ENCODE measurements around the gene TRIM72.

- TF ChIP-seq, protein P1, sequence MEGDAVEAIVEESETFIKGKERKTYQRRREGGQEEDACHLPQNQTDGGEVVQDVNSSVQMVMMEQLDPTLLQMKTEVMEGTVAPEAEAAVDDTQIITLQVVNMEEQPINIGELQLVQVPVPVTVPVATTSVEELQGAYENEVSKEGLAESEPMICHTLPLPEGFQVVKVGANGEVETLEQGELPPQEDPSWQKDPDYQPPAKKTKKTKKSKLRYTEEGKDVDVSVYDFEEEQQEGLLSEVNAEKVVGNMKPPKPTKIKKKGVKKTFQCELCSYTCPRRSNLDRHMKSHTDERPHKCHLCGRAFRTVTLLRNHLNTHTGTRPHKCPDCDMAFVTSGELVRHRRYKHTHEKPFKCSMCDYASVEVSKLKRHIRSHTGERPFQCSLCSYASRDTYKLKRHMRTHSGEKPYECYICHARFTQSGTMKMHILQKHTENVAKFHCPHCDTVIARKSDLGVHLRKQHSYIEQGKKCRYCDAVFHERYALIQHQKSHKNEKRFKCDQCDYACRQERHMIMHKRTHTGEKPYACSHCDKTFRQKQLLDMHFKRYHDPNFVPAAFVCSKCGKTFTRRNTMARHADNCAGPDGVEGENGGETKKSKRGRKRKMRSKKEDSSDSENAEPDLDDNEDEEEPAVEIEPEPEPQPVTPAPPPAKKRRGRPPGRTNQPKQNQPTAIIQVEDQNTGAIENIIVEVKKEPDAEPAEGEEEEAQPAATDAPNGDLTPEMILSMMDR (optimal IDR thresholded peaks at IDR 0.05 in 1 of 3, IDR thresholded peaks at IDR 0.05 in 1 of 3, conservative IDR thresholded peaks at IDR 0.05 in 1 of 3; ENCODE audit: extremely low read depth in 1 of 3, insufficient read depth in 2 of 3, low read length in 3 of 3) = no peak
- no peak for TF ChIP-seq EZH2 (IDR thresholded peaks at IDR 0.05; ENCODE audit: low read length)
Observed at GRCh38 chr16:31182391-31182790, 31.5 kb upstream of the TRIM72 start.
